GM21447 (cell line): ENCODE data around the gene IL12A.

ENCODE experiments used
- ATAC-seq: cut with Tn5 transposase; IDR thresholded peaks from one replicate; pipeline ENCODE4 v1.9.1; 2021; ENCODE audit not compliant: unreplicated experiment

IL12A gene

GRCh38 chr3:159988617-159989271, at the start of gene IL12A:
TSS of gene IL12A (plus strand) at chr3:159988835.
- ATAC-seq: peak; percentile 93

- ATAC-seq: peak; percentile 78
These were observed 47.3 kb upstream of the IL12A start for GRCh38 chr3:159941038-159942000.

GRCh38 chr3:159944781-159945180, 43.9 kb upstream of the IL12A start:
- no peak for ATAC-seq

- no peak for ATAC-seq
These were observed 42.7 kb upstream of the IL12A start for GRCh38 chr3:159945930-159946329.

GRCh38 chr3:159947220-159947619, 41.4 kb upstream of the IL12A start:
- ATAC-seq: no peak

GRCh38 chr3:159948429-159949144, 40.0 kb upstream of the IL12A start:
- no peak for ATAC-seq

GRCh38 chr3:159950156-159950898, 38.3 kb upstream of the IL12A start:
- peak; percentile 90 for ATAC-seq

- ATAC-seq: no peak
These were observed 37.1 kb upstream of the IL12A start for GRCh38 chr3:159951540-159951939.

GRCh38 chr3:159953325-159954085, 35.1 kb upstream of the IL12A start:
- no peak for ATAC-seq

GRCh38 chr3:159960188-159961148, 28.2 kb upstream of the IL12A start:
- ATAC-seq: no peak

GRCh38 chr3:159964166-159964973, 24.3 kb upstream of the IL12A start:
- peak; percentile 100 for ATAC-seq

- no peak for ATAC-seq
These were observed 17.3 kb upstream of the IL12A start for GRCh38 chr3:159971311-159971710.

GRCh38 chr3:159977295-159977694, 11.3 kb upstream of the IL12A start:
- ATAC-seq: no peak

- ATAC-seq: peak; percentile 99
These were observed 10.3 kb upstream of the IL12A start for GRCh38 chr3:159978353-159978752.

- no peak for ATAC-seq
These were observed 9.5 kb upstream of the IL12A start for GRCh38 chr3:159978918-159979703.

- no peak for ATAC-seq
These were observed 6.1 kb upstream of the IL12A start for GRCh38 chr3:159982442-159982974.

- ATAC-seq: no peak
These were observed 1.3 kb upstream of the IL12A start for GRCh38 chr3:159987291-159987711.
